Measurements from ENCODE around the gene ADAMTS17.

The ADAMTS17 gene

GRCh38 chr15:100341750-100342560 lies at the start of gene ADAMTS17:
TSS of gene ADAMTS17 (minus strand) at chr15:100341975. CDS start at chr15:100341899, 76 bp downstream.
- peak; percentile 68 to 72 for DNase-seq (ENCODE audit: low read depth in 2 of 2)

DNA sequence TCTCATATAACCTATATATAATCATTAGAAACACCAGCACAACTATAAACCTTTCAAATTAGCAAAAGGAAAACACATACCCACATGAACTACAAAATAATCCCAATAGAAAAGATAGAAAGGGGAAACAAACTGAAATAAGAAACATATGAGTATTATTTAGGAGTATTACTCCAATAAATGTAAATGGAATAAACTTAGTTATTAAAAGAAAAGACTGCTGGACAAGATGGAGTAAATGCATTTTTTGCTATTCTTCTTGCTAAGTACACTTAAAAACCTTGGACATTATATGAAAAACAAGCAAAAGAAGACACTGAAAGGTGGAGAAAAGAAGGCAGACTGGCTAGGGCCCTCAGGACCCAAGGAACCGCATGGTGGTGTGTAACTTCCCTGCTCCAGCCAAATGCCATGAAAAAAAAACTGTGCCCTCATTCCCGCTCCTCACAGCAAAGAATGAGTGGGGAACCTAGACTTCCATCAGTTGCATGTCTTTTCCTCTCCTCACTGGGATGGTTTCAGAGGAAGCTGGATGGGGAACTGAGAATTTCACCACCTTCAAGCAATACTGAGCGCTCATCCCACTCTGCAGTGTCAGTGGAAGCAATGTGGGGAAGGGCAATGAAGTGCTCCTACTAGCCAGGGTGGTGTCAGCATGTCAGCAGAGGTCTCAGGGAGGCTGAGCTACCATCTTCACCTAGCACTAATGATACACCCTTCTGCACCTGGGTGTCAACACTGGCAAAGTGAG lies 43.7 kb upstream of the ADAMTS17 start:
- DNase-seq (ENCODE audit: low read depth in 2 of 2), result no peak

DNA sequence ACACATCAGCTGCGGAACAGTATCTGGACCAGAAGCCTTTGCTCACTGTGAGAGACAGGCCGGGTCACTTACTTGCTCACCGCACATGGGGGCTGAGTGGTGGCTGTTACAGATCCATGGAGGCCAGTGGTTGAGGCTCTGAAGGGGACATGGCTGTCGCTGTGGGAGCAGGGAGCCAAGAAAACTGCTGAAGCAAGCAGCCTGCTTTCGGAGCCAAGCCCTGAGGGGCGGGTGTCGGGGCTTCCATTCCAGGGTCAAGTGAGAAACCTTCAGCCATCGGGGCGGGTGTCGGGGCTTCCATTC lies 42.3 kb upstream of the ADAMTS17 start:
- DNase-seq (ENCODE audit: low read depth in 2 of 2), result no peak

DNA sequence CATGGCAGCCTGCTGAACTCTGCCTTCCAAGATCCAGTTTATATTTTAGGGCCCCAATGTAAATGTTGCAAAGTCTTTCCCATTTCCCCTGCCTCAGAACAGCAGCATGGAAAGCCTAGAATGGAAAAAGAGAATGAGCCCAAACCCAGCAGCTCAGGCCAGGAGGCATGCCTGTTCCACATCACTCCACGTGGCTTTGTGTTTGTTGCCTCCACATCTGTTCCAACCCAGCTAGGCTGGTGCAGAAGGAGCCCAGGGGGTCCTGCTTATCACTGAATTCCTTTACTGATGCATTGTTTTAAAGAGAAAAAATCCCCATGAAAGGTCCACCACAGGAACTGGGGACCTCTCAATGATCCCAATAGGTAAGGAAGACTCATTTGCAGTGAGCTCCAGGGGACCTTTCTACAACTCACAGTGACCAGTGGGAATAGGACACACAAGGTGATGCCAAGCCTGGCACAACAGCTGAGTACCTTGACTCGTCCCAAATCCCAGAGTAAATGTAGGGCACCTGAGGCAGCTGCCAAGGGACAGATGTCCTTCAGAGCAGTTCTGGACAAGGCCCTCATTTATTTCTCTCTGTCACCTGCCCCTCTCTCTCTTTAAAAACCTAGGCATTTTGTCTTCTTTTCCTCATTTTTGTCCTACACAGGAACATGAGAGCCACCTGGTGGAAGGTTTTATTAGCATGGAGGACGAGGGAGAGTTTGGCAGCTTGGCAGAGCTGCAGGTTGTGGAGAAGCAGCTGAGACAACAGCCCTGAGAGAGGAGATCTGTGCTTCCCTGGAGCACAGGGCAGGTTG lies 41.7 kb upstream of the ADAMTS17 start:
- DNase-seq (ENCODE audit: low read depth in 2 of 2), result no peak

- no peak for DNase-seq (ENCODE audit: low read depth in 2 of 2)
Observed at GRCh38 chr15:100373942-100374341, 32.2 kb upstream of the ADAMTS17 start.

DNA sequence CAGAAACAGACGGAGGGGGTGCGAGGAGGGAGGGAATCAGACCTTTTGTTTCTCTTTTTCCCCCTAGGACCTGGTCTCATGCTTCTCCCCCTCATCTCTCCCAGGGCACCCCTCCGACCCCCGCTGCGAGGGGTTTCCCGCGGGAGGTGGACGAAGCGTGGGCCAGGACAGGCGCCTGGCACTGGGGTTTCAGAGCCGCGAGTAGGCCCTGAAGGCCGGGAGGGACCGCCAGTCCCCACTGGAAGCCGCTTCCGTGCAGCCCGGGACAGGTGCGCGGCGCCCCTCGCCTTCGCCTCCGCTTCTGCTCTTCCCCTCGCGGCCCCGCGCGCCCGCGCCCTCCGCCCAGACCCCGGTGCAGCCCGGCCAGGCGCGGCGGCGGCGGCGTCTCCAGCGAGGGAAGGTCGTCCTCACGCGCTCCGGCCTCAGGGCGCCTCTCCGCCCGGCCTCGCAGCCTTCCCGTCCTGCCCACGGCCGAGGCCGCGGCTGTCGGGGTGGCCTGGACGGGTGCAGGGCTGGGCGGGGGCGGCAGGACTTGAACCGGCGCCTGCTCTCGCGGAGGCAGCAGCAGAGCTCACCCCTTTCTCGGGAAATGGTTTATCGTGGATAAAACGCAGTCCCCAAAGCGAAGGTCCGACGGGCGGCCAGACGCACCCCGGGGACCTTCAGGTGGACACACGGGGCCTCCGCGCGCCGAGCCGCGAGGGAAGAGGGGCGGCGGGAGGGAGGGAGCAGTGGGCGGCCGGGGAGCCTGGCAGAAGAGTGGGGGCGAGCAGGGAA lies 31.5 kb upstream of the ADAMTS17 start:
- no peak for DNase-seq (ENCODE audit: low read depth in 2 of 2)

GRCh38 chr15:100372739-100373119 lies 31.0 kb upstream of the ADAMTS17 start:
- DNase-seq (ENCODE audit: low read depth in 2 of 2), result no peak

GRCh38 chr15:100355342-100355741 lies 13.6 kb upstream of the ADAMTS17 start:
- DNase-seq (ENCODE audit: low read depth in 2 of 2), result no peak

DNA sequence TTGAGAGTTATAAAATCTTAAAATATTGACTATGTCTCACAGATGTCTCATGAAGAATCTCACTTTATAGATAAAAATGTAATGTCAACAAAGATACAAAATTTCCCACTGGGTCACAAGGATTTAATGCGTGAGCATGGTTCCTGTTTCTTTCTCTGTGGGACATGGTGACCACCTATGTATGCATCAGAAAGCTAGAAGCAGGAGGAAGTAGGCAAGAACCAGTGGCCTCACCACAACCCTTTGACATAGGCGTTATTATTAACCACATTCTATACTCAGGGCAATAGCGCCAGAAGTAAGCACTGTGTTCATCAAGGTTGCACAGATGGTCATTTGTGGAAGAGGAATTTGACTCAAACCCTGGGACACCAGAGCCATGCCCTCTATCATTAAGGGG lies 11.7 kb upstream of the ADAMTS17 start:
- DNase-seq (ENCODE audit: low read depth in 2 of 2), result no peak

GRCh38 chr15:100350434-100351226 lies 8.9 kb upstream of the ADAMTS17 start:
- peak; percentile 31 to 42 for DNase-seq (ENCODE audit: low read depth in 2 of 2)

DNA sequence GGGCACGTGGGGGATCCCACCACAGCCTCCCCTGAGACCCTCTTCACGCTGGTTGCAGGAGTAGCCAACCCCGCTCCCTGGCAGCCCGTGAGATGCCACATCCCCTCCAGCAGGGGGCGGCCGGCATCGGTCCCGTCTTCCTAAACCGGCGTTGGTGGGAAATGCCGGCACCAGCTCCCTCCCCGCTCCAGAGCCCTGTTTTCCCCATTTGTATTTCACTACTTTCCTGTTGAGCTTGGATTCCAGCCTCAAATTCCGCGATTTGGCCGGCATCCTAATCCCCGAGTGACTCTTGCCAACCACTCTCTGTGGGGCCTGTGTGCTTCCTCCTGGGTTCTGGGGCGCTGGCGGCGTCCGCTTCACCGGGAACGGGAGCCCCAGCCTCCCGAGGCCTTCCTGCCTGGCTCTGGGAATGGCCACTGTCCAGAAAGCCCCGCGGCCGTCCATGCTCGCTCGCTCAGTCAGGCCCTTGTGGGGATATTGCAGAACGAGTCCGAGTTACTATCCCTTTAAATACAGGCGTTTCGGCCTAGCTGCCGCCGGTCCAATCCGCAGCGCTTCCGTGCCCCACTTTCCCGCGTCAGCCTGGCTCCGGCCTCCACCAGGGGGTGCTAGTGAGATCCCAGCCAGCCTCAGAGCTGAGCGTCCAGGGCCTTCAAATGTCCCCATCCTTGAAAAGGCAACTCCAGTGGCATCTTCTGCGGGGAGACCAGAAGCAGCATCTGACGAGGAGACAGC lies 8.1 kb upstream of the ADAMTS17 start:
- peak; percentile 46 to 48 for DNase-seq (ENCODE audit: low read depth in 2 of 2)

DNA sequence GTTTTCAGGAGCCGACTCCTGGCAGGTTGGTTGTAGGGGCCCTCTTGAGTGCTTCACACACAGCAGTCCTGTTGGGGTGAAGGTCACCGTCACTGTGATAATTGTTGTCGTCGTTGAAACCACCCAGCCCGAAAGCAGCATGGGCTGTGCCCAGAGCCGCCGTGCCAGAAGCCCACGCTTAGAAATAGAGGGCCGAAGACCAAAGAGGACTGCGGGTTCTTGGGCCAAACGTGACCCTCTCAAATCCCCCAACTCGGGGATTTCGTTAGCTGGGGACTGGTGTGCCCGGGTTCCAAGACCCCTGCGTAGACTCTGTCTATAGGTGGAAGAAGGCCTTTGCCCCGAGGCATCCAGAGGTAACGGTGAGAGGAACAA lies 7.5 kb upstream of the ADAMTS17 start:
- DNase-seq (ENCODE audit: low read depth in 2 of 2), result no peak

DNA sequence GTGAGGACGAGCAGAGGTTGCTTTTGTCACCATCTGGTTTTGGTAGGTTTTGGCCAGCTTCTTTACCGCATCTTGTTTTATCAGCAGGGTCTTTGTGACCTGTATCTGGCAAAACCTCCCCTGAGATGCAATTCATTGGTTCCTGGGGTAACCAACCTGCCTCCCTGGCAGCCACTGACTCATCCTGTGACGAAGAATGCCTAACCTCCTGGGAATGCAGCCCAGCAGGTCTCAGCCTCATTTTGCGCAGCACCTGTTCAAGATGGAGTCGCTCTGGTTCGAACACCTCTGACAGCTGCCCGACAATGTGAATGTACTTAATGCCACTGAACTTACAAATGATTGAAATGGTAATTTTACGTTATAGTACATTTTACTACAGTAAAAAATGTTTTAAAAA lies 6.8 kb upstream of the ADAMTS17 start:
- DNase-seq (ENCODE audit: low read depth in 2 of 2), result no peak

GRCh38 chr15:100346866-100347512 lies 5.2 kb upstream of the ADAMTS17 start:
- no peak for DNase-seq (ENCODE audit: low read depth in 2 of 2)

DNA sequence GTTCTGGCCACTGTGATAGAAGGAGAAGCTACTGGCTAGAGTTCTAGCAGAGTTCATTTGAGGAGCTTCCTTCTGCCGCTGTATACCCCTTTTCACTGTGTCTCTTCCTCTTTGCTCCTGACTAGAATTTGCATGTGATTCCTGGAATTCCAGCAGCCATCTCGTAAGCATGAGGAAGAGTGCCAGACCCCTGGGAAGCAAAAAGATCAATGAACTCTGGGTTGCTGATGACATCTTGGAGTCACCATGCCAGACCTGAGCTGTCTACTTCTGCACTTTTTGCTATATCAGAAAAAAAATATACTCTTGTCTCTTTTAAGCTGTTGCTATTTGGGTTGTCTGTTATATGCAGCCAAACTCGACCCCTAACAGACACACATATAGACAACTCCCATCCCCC lies 3.7 kb upstream of the ADAMTS17 start:
- no peak for DNase-seq (ENCODE audit: low read depth in 2 of 2)

GRCh38 chr15:100343251-100343650 lies 1.5 kb upstream of the ADAMTS17 start:
- no peak for DNase-seq (ENCODE audit: low read depth in 2 of 2)

GRCh38 chr15:100341239-100341749 lies 481 bp downstream of the ADAMTS17 start:
- no peak for DNase-seq (ENCODE audit: low read depth in 2 of 2)

- no peak for DNase-seq (ENCODE audit: low read depth in 2 of 2)
Observed at GRCh38 chr15:100340721-100341238, 995 bp downstream of the ADAMTS17 start.

DNA sequence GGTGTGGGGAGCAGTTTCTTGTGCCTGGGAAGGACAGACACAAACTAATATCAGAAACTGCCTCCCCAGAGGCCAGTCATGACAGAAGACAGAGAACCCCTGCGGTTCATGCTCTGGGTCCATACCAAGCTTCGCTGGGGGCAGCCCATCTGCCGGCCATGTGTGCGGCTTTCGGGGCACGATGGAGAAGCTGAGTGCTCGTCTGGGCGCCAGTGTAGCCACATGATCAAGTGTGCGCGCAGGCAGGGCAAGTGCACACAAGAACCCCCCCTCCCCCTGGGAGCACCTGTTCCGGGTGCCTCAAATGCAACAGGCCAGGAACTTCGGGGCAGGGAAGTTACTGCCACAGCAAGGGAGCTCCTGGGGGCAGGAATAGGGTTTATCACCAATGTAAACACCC lies 1.8 kb downstream of the ADAMTS17 start:
- DNase-seq (ENCODE audit: low read depth in 2 of 2), result no peak

Measured in fibroblast of skin of left biceps (primary cell).